Activated B cell treated with CpG ODN at 0.5 μM for 24 hours (primary cell): ENCODE data around the gene PRIMPOL. TPM values are rescaled to one million over a fixed set of nuclear protein-coding genes. Genes with fewer than 3 reads are reported as not detected.

Experiments used
- ATAC-seq: fragments of 200-7000 bp; cut with Tn5 transposase; one replicate; pipeline ENCODE4 v1.10.0; 2021; ENCODE audit warnings: low read depth, mild to moderate bottlenecking, moderate library complexity
- CTCF ChIA-PET: fragments of 350-600 bp; sonication (Branson Sonifier 250); formaldehyde crosslinking; loops from one replicate; lab custom pipeline; 2021; ENCODE audit warnings: antibody characterized with exemption; lab: Charles Lee
- POLR2A ChIA-PET: fragments of 350-600 bp; sonication (Branson Sonifier 250); formaldehyde crosslinking; loops from one replicate; lab custom pipeline; 2021; ENCODE audit warnings: antibody characterized with exemption; lab: Charles Lee
- DNase-seq: peaks from one replicate; pipeline ENCODE4 v3.0.0; 2022
- H3K27ac Mint-ChIP-seq: one replicate; pipeline ENCODE4 v1.8.0; 2020; ENCODE audit warnings: mixed read lengths
- H3K27me3 Mint-ChIP-seq: one replicate; pipeline ENCODE4 v1.8.0; 2021; ENCODE audit warnings: mixed read lengths
- H3K36me3 Mint-ChIP-seq: one replicate; pipeline ENCODE4 v1.8.0; 2021; ENCODE audit warnings: low read depth, mixed read lengths
- H3K4me1 Mint-ChIP-seq: one replicate; pipeline ENCODE4 v1.8.0; 2021; ENCODE audit warnings: mixed read lengths
- H3K4me3 Mint-ChIP-seq: one replicate; pipeline ENCODE4 v1.8.0; 2020; ENCODE audit warnings: mild to moderate bottlenecking, mixed read lengths
- H3K9me3 Mint-ChIP-seq: one replicate; pipeline ENCODE4 v1.8.0; 2020; ENCODE audit warnings: mixed read lengths
- CTCF ChIP-seq: fragments of 200-600 bp; IDR thresholded peaks from one replicate; pipeline ENCODE4 v1.8.0; 2022; ENCODE audit warnings: antibody characterized with exemption, mild to moderate bottlenecking
- intact Hi-C: fragments of 100-400 bp; cut with micrococcal nuclease; formaldehyde crosslinking; loops from one replicate; pipeline ENCODE4 v1.15.1; 2024
- total RNA-seq: library from RNA; stranded (reverse); gene quantifications from 2 replicates; pipeline ENCODE4 v1.2.3, GENCODE V29; 2022

PRIMPOL gene
- total RNA-seq, 1 donor from 2014 or later: 11.6 TPM

- intact Hi-C loops: no loop called here
- no peak for ATAC-seq
- peaks cover 5% of the 10 kb centered on the region for H3K36me3 Mint-ChIP-seq
- H3K4me1 Mint-ChIP-seq: peaks cover 10% of the 10 kb centered on the region
- no peak overlapping the region for H3K27ac Mint-ChIP-seq
- ChIA-PET POLR2A (no interaction called here), CTCF (no interaction called here)
- no peak overlapping the region for H3K4me3 Mint-ChIP-seq
- H3K9me3 Mint-ChIP-seq: no peaks in the 10 kb centered on the region
- no peak for TF ChIP-seq CTCF
- no peak for DNase-seq
- H3K27me3 Mint-ChIP-seq: no peaks in the 10 kb centered on the region
These were observed 62.8 kb downstream of the PRIMPOL start for GRCh38 chr4:184712322-184712721.

- peaks cover 10% of the 10 kb centered on the region for H3K4me1 Mint-ChIP-seq
- no peak for DNase-seq
- intact Hi-C loops: no loop called here
- no peak overlapping the region for H3K27ac Mint-ChIP-seq
- no peak for ATAC-seq
- no peaks in the 10 kb centered on the region for H3K27me3 Mint-ChIP-seq
- TF ChIP-seq CTCF: no peak
- H3K4me3 Mint-ChIP-seq: no peak overlapping the region
- peaks cover 2% of the 10 kb centered on the region for H3K36me3 Mint-ChIP-seq
- H3K9me3 Mint-ChIP-seq: no peaks in the 10 kb centered on the region
- POLR2A ChIA-PET: no interaction called here
- CTCF ChIA-PET: interaction anchor here (1.1 kb wide), 1 partner anchor 12 kb away, joined by 3 read pairs; no protein-coding TSS in a partner anchor
These were observed 64.3 kb downstream of the PRIMPOL start for GRCh38 chr4:184713887-184714286.

GRCh38 chr4:184715526-184715925 is 66.0 kb downstream of the PRIMPOL start:
- Mint-ChIP-seq H3K9me3 (peaks cover 3% of the 10 kb centered on the region), H3K27ac (no peak overlapping the region), H3K4me1 (peaks cover 10% of the 10 kb centered on the region), H3K27me3 (no peaks in the 10 kb centered on the region), H3K4me3 (no peak overlapping the region), H3K36me3 (peaks cover 8% of the 10 kb centered on the region)
- TF ChIP-seq CTCF: no peak
- ATAC-seq (no peak), DNase-seq (no peak)
- CTCF ChIA-PET: no interaction called here
- POLR2A ChIA-PET: interaction anchor here (0.6 to 1.0 kb wide), 2 partner anchors 67 to 213 kb away, joined by 3 to 5 read pairs; no protein-coding TSS in a partner anchor
- intact Hi-C loops: no loop called here

- H3K36me3 Mint-ChIP-seq: peaks cover 26% of the 10 kb centered on the region
- peaks cover 17% of the 10 kb centered on the region for H3K9me3 Mint-ChIP-seq
- ATAC-seq: no peak
- peaks cover 10% of the 10 kb centered on the region for H3K4me1 Mint-ChIP-seq
- DNase-seq: no peak
- intact Hi-C loops: no loop called here
- H3K4me3 Mint-ChIP-seq: no peak overlapping the region
- no peaks in the 10 kb centered on the region for H3K27me3 Mint-ChIP-seq
- no peak for TF ChIP-seq CTCF
- H3K27ac Mint-ChIP-seq: no peak overlapping the region
- ChIA-PET CTCF (no interaction called here), POLR2A (no interaction called here)
These were observed 69.9 kb downstream of the PRIMPOL start for GRCh38 chr4:184719407-184719806.

- intact Hi-C loops: no loop called here
- CTCF ChIA-PET: no interaction called here
- peaks cover 17% of the 10 kb centered on the region for H3K9me3 Mint-ChIP-seq
- DNase-seq (no peak), ATAC-seq (no peak)
- POLR2A ChIA-PET: no interaction called here
- peaks cover 16% of the 10 kb centered on the region for H3K4me1 Mint-ChIP-seq
- no peaks in the 10 kb centered on the region for H3K27me3 Mint-ChIP-seq
- no peak overlapping the region for H3K4me3 Mint-ChIP-seq
- TF ChIP-seq CTCF: no peak
- H3K27ac Mint-ChIP-seq: no peak overlapping the region
- H3K36me3 Mint-ChIP-seq: peaks cover 27% of the 10 kb centered on the region
These were observed 71.7 kb downstream of the PRIMPOL start for GRCh38 chr4:184721254-184721653.
